DND-41 (cell line): ENCODE results near the gene SLC6A18.

Experiments used
- CTCF ChIP-seq: IDR thresholded peaks from 2 replicates; pipeline ENCODE4 v1.5.1; 2012; ENCODE audit warnings: borderline replicate concordance, low read length, moderate library complexity, mild to moderate bottlenecking; ENCODE audit not compliant: poor library complexity, severe bottlenecking; ENCODE audit errors: extremely low read depth
- EZH2 ChIP-seq: IDR thresholded peaks from 3 replicates; pipeline ENCODE4 v1.6.1; 2012; ENCODE audit warnings: borderline replicate concordance, low read depth, mild to moderate bottlenecking, moderate library complexity, low read length, inconsistent platforms; ENCODE audit not compliant: severe bottlenecking

- TF ChIP-seq CTCF (no peak), EZH2 (no peak)
Measured at GRCh38 chr5:1214936-1215220, 10.3 kb upstream of the SLC6A18 start.
